Aorta (tissue), 5 donors: Measurements from ENCODE around the gene TCF19. TPM values are rescaled to one million over a fixed set of nuclear protein-coding genes. Genes with fewer than 3 reads are reported as not detected.
A peak's percentile ranks its signal among the peaks of the same experiment; 100 is the strongest.

Experiments used
- ATAC-seq: fragments of 200-7000 bp; cut with Tn5 transposase; one replicate; pipeline ENCODE4 v1.9.1; 2022; ENCODE audit warnings: moderate library complexity; ENCODE audit not compliant: low FRiP score
- DNase-seq, 2 donors: peaks; one replicate each; pipeline ENCODE4 v3.0.0-alpha.2; 2020
- H3K27ac ChIP-seq, 2 donors: one replicate each; pipeline ENCODE4 v1.5.1; 2013; ENCODE audit warnings: low read length in 2 of 2, mild to moderate bottlenecking in 2 of 2, moderate library complexity in 2 of 2, control low read depth in 1 of 2, inconsistent platforms in 1 of 2, low read depth in 1 of 2
- H3K27me3 ChIP-seq, 2 donors: one replicate each; pipeline ENCODE4 v1.6.1; 2013; ENCODE audit warnings: control low read depth in 1 of 2, low read length in 1 of 2, mild to moderate bottlenecking in 1 of 2, moderate library complexity in 1 of 2; ENCODE audit not compliant: insufficient read depth in 2 of 2, control insufficient read depth in 1 of 2
- H3K36me3 ChIP-seq, 2 donors: one replicate each; pipeline ENCODE4 v1.6.1; 2013; ENCODE audit warnings: control low read depth in 1 of 2, low read length in 1 of 2, mild to moderate bottlenecking in 1 of 2; ENCODE audit not compliant: insufficient read depth in 2 of 2, control insufficient read depth in 1 of 2
- H3K4me1 ChIP-seq, 2 donors: one replicate each; pipeline ENCODE4 v1.6.1; 2013; ENCODE audit warnings: low read length in 2 of 2, control low read depth in 1 of 2, mild to moderate bottlenecking in 1 of 2, moderate library complexity in 1 of 2; ENCODE audit not compliant: insufficient read depth in 2 of 2, control insufficient read depth in 1 of 2
- H3K4me3 ChIP-seq, 2 donors: one replicate each; pipeline ENCODE4 v1.5.1; 2013; ENCODE audit warnings: low read length in 2 of 2, control low read depth in 1 of 2, mild to moderate bottlenecking in 1 of 2
- H3K9me3 ChIP-seq: one replicate; pipeline ENCODE4 v1.6.1; 2013; ENCODE audit warnings: mild to moderate bottlenecking, low read length; ENCODE audit not compliant: control insufficient read depth
- WGBS, 2 donors: extraction: QIAGEN DNeasy Blood & Tissue Kit; methylation state at CpG; one replicate each; pipeline ENCODE4 v1.1.7; 2013; 5-methylcytosine and 5-hydroxymethylcytosine counted together
- intact Hi-C, 2 donors: fragments of 100-400 bp; cut with DNase I; formaldehyde crosslinking; loops; one replicate each; pipeline versions ENCODE4 v1.14.2 to v1.15.0; 2022
- polyA plus RNA-seq, 2 donors: library from polyadenylated mRNA; stranded (reverse); fragments of 200-250 nt; gene quantifications; one replicate each; pipeline ENCODE4 v1.2.3, GENCODE V29; 2013
- total RNA-seq, 2 donors: library from RNA; stranded (reverse); fragmentation: NEBNext Ultra II Directional; extraction: Animal tissue kit (Norgen Biotek cat#: 25700); gene quantifications; one replicate each; pipeline ENCODE4 v1.2.1, GENCODE V29; 2021
- donor health status: healthy with polysubstance abuse.
- donor health status: Bipolar disorder and iron deficiency.
- donor health status: DM: no; HTN: no; CAD: no.
- donor health status: DM: no; HTN: no; CAD: no.
- donor health status: DM: yes; HTN: yes; CAD: no.

TCF19 gene
- total and polyA plus RNA-seq, 4 donors: 3.1 to 8.3 (median 3.8) TPM

DNA sequence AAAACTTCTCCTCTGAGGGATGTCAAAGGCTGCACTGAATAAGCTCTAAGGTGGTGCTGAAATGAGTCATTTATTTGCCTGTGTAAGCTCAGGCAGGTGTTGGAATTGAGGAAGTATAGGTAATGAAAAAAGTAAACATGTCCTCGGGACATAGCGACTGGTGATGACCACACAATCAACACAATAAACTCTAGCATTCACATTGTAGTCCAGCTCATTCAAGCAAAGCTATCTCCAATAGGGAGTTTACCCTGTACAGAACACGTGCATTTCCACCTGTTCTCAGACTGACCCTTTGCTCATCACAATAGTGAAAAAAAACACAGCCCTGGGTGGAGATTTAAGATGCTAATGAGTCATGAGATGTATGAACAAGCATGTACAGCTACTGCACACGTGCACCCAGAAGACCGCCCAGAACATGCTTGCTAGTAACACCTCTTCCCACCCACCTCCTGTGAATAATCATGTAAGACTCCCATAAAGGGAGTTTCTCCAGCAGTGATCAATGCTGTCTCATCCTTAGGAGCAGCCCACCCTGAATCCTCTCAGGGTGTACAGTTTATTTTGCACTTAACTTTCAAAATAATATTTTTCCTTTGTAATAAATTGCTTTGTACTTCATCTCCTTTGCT is 45.1 kb downstream of the TCF19 start:
- Histone ChIP-seq H3K27me3 (no peaks in the 10 kb centered on the region), H3K4me3 (no peak overlapping the region), H3K9me3 (no peaks in the 10 kb centered on the region), H3K4me1 (peaks cover 0 to 5% of the 10 kb centered on the region in 2 donors), H3K36me3 (no peaks in the 10 kb centered on the region), H3K27ac (peak overlapping the region in 1 of 2 donors; percentile 29)
- ATAC-seq: no peak
- DNase-seq: no peak
- intact Hi-C loops: loop anchor here in 1 of 2 donors (5.0 kb wide), 1 partner anchor 64 kb away; no protein-coding TSS in a partner anchor
- WGBS, 2 donors: 39 to 46% methylated on average over 5 of the region's 5 CpGs

DNA sequence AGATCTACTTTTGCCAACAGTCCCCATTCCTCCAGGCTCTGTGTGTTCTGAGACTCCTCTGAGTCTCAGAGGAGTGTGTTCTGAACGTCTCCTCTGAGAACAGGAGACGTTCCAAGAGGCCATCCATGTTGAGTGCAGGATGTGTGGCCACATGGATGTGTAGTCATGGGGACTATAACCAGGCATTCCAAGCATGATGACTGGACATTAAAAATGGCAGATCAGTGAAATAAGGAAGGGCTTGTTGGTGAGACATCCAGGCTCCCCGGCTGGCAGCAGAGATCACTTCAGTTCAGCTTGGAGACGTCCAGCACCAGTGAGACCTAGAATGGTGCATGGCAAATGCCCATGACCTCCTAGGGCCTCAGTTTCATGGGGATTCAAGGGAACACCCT is 46.4 kb downstream of the TCF19 start:
- Histone ChIP-seq H3K36me3 (no peaks in the 10 kb centered on the region), H3K4me1 (peaks cover 3 to 5% of the 10 kb centered on the region in 2 donors), H3K4me3 (no peak overlapping the region), H3K27me3 (no peaks in the 10 kb centered on the region), H3K9me3 (no peaks in the 10 kb centered on the region), H3K27ac (no peak overlapping the region)
- ATAC-seq (no peak), DNase-seq (no peak)
- 57 to 62% methylated on average over 4 of the region's 4 CpGs for WGBS, 2 donors
- intact Hi-C loops: loop anchor here in 1 of 2 donors (5.0 kb wide), 1 partner anchor 63 kb away; no protein-coding TSS in a partner anchor

DNA sequence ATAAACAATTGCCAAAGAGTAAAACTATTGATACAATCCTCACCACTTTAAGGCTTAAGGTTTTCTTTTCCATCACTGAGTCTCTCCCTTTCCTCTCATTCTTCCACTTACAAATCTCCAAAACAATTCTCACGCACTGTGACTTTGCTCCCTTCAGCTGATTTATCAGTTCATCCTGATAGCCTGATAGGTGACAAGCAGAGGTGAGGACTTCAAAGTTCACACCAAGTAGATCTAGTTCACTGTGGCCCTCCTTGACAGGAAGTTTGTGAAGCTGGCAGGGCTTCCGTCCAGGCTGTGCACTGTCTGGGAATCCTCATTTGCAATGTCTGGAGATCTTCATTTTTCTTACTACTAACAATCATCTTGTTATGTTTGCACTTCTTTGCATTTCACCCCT is 47.2 kb downstream of the TCF19 start:
- Histone ChIP-seq H3K27ac (no peak overlapping the region), H3K9me3 (no peaks in the 10 kb centered on the region), H3K4me1 (peaks cover 5 to 9% of the 10 kb centered on the region in 2 donors), H3K4me3 (no peak overlapping the region), H3K27me3 (no peaks in the 10 kb centered on the region), H3K36me3 (no peaks in the 10 kb centered on the region)
- intact Hi-C loops: no loop called here
- WGBS, 2 donors: 76 to 88% methylated on average over 2 of the region's 2 CpGs
- DNase-seq (no peak), ATAC-seq (no peak)

DNA sequence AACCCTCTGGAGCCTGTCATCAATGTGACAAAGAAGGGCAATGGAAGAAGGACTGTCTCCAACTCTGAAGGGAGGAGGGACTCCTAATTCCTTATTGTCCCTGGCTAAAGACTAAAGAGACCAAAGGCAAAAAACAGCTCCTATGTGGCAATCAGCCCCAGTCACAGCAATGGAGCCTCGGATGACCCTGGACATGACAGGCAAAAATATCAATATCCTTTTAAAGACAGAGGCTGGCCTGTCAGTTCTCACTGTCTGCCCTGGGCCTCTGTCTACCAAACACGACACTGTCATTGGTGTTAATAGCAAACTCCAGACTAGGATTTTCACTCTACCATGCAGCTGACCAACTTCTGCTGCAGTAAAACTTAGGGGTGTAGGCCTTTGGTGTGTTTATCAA is 50.1 kb downstream of the TCF19 start:
- H3K9me3 ChIP-seq: no peaks in the 10 kb centered on the region
- intact Hi-C loops: no loop called here
- H3K4me3 ChIP-seq: no peak overlapping the region
- no peaks in the 10 kb centered on the region for H3K36me3 ChIP-seq
- DNase-seq (no peak), ATAC-seq (no peak)
- H3K27me3 ChIP-seq: no peaks in the 10 kb centered on the region
- peaks cover 5 to 8% of the 10 kb centered on the region in 2 donors for H3K4me1 ChIP-seq
- peak overlapping the region; percentile 57 to 67 for H3K27ac ChIP-seq
- 26% methylated on average over 2 of the region's 2 CpGs for WGBS, 2 donors

DNA sequence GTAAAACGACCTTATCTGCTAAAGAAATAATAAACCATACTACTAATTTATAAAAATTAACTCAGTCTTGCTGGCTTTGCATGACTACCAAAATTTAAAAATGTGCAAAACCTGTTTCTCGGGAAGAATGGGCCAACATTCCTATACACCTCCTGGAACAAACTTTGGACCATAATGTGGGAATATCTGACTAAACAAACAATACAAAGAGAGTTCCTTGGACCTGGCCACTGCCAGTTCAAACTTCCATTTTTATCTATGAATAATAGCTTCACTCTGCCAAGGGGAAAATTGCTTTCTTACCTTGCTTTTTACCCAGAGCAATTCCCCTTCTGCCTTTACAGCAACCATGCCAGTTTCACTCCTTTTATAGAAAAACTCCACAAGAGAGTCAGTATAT is 50.7 kb downstream of the TCF19 start:
- ATAC-seq (no peak), DNase-seq (no peak)
- Histone ChIP-seq H3K27ac (no peak overlapping the region), H3K4me3 (no peak overlapping the region), H3K4me1 (peaks cover 5 to 6% of the 10 kb centered on the region in 2 donors), H3K27me3 (no peaks in the 10 kb centered on the region), H3K9me3 (no peaks in the 10 kb centered on the region), H3K36me3 (no peaks in the 10 kb centered on the region)
- intact Hi-C loops: no loop called here
- 5 to 9% methylated on average over 2 of the region's 2 CpGs for WGBS, 2 donors

DNA sequence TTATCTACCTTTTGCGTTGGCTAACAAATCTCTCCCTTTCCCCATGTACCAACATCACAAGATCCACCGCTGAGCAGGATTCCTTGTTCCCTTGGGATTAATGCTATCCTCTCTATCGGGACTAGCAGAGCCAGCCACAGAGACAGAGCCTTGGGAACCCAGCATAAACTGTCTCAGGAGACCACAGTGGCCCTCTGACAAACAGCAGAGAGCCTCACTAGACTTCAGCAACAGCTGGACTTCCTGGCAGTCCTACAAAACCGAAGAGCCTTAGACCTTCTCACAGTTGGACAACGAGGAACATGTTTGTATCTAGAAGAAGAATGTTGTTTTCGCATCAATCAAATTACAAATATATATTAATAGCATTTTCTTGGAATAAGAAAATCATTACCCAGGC is 51.7 kb downstream of the TCF19 start:
- 15 to 19% methylated on average over 6 of the region's 6 CpGs for WGBS, 2 donors
- peaks cover 5 to 6% of the 10 kb centered on the region in 2 donors for H3K4me1 ChIP-seq
- no peaks in the 10 kb centered on the region for H3K27me3 ChIP-seq
- no peak for ATAC-seq
- peak overlapping the region in 1 of 2 donors; percentile 44 for H3K27ac ChIP-seq
- no peak for DNase-seq
- no peaks in the 10 kb centered on the region for H3K9me3 ChIP-seq
- intact Hi-C loops: no loop called here
- no peaks in the 10 kb centered on the region for H3K36me3 ChIP-seq
- no peak overlapping the region for H3K4me3 ChIP-seq

DNA sequence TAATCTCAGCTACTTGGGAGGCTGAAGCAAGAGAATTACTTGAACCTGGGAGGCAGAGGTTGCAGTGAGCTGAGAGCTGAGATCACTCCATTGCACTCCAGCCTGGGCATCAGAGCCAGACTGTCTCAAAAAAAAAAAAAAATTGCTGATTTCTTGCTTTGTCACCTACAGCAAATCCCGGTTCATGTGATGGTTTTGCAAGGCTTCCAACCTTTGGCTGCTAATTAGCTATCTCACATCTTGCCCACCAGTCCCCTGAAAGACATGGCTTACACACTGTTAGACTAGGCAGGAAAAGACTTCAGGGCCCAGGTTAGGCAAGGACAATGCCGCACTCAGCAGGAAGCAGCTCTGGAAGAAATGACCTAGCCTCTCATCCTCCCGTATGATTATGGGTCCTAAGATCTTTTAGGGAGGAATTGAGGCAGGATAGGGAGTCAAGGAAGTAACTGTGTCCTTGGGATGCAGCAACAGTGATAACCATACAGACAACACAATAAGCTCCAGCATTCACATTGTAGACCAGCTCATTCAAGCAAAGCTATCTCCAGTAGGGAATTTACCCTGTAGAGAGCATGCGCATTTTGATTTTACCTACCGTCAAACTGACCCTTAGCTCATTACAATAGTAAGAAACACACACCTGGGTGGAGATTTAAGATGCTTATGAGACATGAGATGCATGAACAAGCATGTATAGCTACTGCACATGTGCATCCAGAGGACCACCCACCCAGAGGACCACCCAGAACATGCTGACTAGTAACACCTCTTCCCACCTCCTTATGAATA is 52.5 kb downstream of the TCF19 start:
- WGBS, 2 donors: 69 to 84% methylated on average over 5 of the region's 5 CpGs
- Histone ChIP-seq H3K27me3 (no peaks in the 10 kb centered on the region), H3K36me3 (no peaks in the 10 kb centered on the region), H3K4me3 (no peak overlapping the region), H3K9me3 (no peaks in the 10 kb centered on the region), H3K4me1 (peaks cover 5 to 6% of the 10 kb centered on the region in 2 donors), H3K27ac (no peak overlapping the region)
- ATAC-seq (no peak), DNase-seq (no peak)
- intact Hi-C loops: no loop called here
